BE2C (cell line): ENCODE measurements around the gene KRT5.

Experiments used
- DNase-seq: peaks from one replicate; pipeline ENCODE4 v3.0.0-alpha.2; 2020
- H3K27me3 ChIP-seq: fragments of 250-450 bp; sonication (Bioruptor Pico); 2 replicates; pipeline ENCODE4 v1.5.1; 2020; ENCODE audit warnings: mild to moderate bottlenecking
- H3K36me3 ChIP-seq: fragments of 250-450 bp; sonication (Bioruptor Pico); 2 replicates; pipeline ENCODE4 v1.5.1; 2020; ENCODE audit warnings: mild to moderate bottlenecking
- H3K4me1 ChIP-seq: fragments of 250-450 bp; sonication (Bioruptor Pico); 2 replicates; pipeline ENCODE4 v1.5.1; 2020
- H3K4me3 ChIP-seq: 2 replicates; pipeline ENCODE4 v1.5.1; 2011; ENCODE audit warnings: low read depth, low read length
- H3K9me3 ChIP-seq: fragments of 250-450 bp; sonication (Bioruptor Pico); 2 replicates; pipeline ENCODE4 v1.5.1; 2020
- CTCF ChIP-seq: IDR thresholded peaks from 2 replicates; pipeline ENCODE4 v1.5.1; 2012; ENCODE audit warnings: mild to moderate bottlenecking, low read depth, low read length

The KRT5 gene

GRCh38 chr12:52558781-52559445 lies 38.7 kb upstream of the KRT5 start:
- no peaks in the 10 kb centered on the region for H3K4me1 ChIP-seq
- H3K4me3 ChIP-seq: no peak overlapping the region
- H3K36me3 ChIP-seq: no peaks in the 10 kb centered on the region
- no peak for DNase-seq
- TF ChIP-seq CTCF: no peak
- peaks cover 14% of the 10 kb centered on the region for H3K27me3 ChIP-seq
- no peaks in the 10 kb centered on the region; the same call in 1 of the 2 replicates for H3K9me3 ChIP-seq

GRCh38 chr12:52557476-52557875 lies 37.3 kb upstream of the KRT5 start:
- no peak for TF ChIP-seq CTCF
- Histone ChIP-seq H3K9me3 (no peaks in the 10 kb centered on the region), H3K4me1 (no peaks in the 10 kb centered on the region), H3K4me3 (no peak overlapping the region), H3K36me3 (no peaks in the 10 kb centered on the region), H3K27me3 (peaks cover 19% of the 10 kb centered on the region)
- no peak for DNase-seq

- Histone ChIP-seq H3K9me3 (no peaks in the 10 kb centered on the region), H3K27me3 (peaks cover 36% of the 10 kb centered on the region)
- no peak for DNase-seq
Measured at GRCh38 chr12:52555577-52555976, 35.4 kb upstream of the KRT5 start.

GRCh38 chr12:52552681-52553195 lies 32.5 kb upstream of the KRT5 start, which contains the start of gene KRT71:
Gene KRT71 (minus strand): TSS chr12:52553145. CDS start chr12:52553077, 68 bp downstream.
- Histone ChIP-seq H3K4me3 (no peak within 1 kb of the TSS), H3K27me3 (peaks cover 44% of the 10 kb centered on the region), H3K4me1 (no peaks in the 10 kb centered on the region), H3K36me3 (no peaks in the 10 kb centered on the region), H3K9me3 (no peaks in the 10 kb centered on the region)
- TF ChIP-seq CTCF: no peak
- DNase-seq: no peak

More at GRCh38 chr12:52555577-52555976, 35.4 kb upstream of the KRT5 start:
- H3K36me3 ChIP-seq: no peaks in the 10 kb centered on the region
- no peaks in the 10 kb centered on the region for H3K4me1 ChIP-seq
- H3K4me3 ChIP-seq: no peak overlapping the region
- no peak for TF ChIP-seq CTCF

GRCh38 chr12:52552055-52552454 lies 31.9 kb upstream of the KRT5 start:
- H3K9me3 ChIP-seq: no peaks in the 10 kb centered on the region
- H3K4me1 ChIP-seq: no peaks in the 10 kb centered on the region
- no peak for DNase-seq
- no peak for TF ChIP-seq CTCF
- no peaks in the 10 kb centered on the region for H3K36me3 ChIP-seq
- H3K27me3 ChIP-seq: peaks cover 44% of the 10 kb centered on the region
- H3K4me3 ChIP-seq: no peak overlapping the region

- no peak for DNase-seq
- Histone ChIP-seq H3K4me3 (no peak overlapping the region), H3K27me3 (peaks cover 42% of the 10 kb centered on the region), H3K9me3 (no peaks in the 10 kb centered on the region), H3K36me3 (no peaks in the 10 kb centered on the region), H3K4me1 (no peaks in the 10 kb centered on the region)
- no peak for TF ChIP-seq CTCF
Measured at GRCh38 chr12:52551216-52551865, 31.1 kb upstream of the KRT5 start.
